CD4-positive, alpha-beta T cell treated with Interleukin-4 for 1 hour (primary cell): ENCODE results near the gene RRM2.
A peak's percentile ranks its signal among the peaks of the same experiment; 100 is the strongest.

Source experiments
- DNase-seq, 2 donors: peaks; one replicate each; pipeline ENCODE4 v3.0.0-alpha.2; 2020 to 2022

Gene RRM2

GRCh38 chr2:10122500-10123280, at the start of gene RRM2:
TSS of gene RRM2 (plus strand) at chr2:10122739. CDS start at chr2:10122799, 60 bp downstream.
- peak; percentile 91 to 92 for DNase-seq

GRCh38 chr2:10073706-10074105, 48.8 kb upstream of the RRM2 start:
- DNase-seq, result no peak

- no peak for DNase-seq
These were observed 47.4 kb upstream of the RRM2 start for GRCh38 chr2:10075101-10075500.

- no peak for DNase-seq
These were observed 46.8 kb upstream of the RRM2 start for GRCh38 chr2:10075571-10076209.

GRCh38 chr2:10076511-10076910, 46.0 kb upstream of the RRM2 start:
- DNase-seq, result no peak

- DNase-seq, result no peak
These were observed 45.5 kb upstream of the RRM2 start for GRCh38 chr2:10076988-10077527.

GRCh38 chr2:10078001-10078400, 44.5 kb upstream of the RRM2 start:
- no peak for DNase-seq

GRCh38 chr2:10078704-10079265, 43.8 kb upstream of the RRM2 start:
- no peak for DNase-seq

- no peak for DNase-seq
These were observed 43.2 kb upstream of the RRM2 start for GRCh38 chr2:10079266-10079869.

- no peak for DNase-seq
These were observed 42.5 kb upstream of the RRM2 start, which contains the start of gene CYS1 for GRCh38 chr2:10079870-10080535. TSS of gene CYS1 (minus strand) at chr2:10080411. CDS start at chr2:10080223, 188 bp downstream.

GRCh38 chr2:10080536-10081304, 41.8 kb upstream of the RRM2 start:
- DNase-seq, result peak; percentile 28 to 57

- no peak for DNase-seq
These were observed 39.5 kb upstream of the RRM2 start for GRCh38 chr2:10083046-10083445.

GRCh38 chr2:10083692-10084211, 38.8 kb upstream of the RRM2 start:
- no peak for DNase-seq

GRCh38 chr2:10084223-10084865, 38.2 kb upstream of the RRM2 start:
- DNase-seq, result no peak

GRCh38 chr2:10085043-10085667, 37.4 kb upstream of the RRM2 start:
- DNase-seq, result no peak

GRCh38 chr2:10085668-10086059, 36.9 kb upstream of the RRM2 start:
- DNase-seq, result no peak

GRCh38 chr2:10086950-10087349, 35.6 kb upstream of the RRM2 start:
- no peak for DNase-seq

GRCh38 chr2:10087360-10087759, 35.2 kb upstream of the RRM2 start:
- DNase-seq, result no peak

- DNase-seq, result no peak
These were observed 32.9 kb upstream of the RRM2 start for GRCh38 chr2:10089565-10090190.
